Left renal pelvis (tissue), 4 donors: Measurements from ENCODE around the gene GPC6. TPM values are rescaled to one million over a fixed set of nuclear protein-coding genes. Genes with fewer than 3 reads are reported as not detected.

Experiments
- DNase-seq, 4 donors: peaks; one replicate each; pipeline ENCODE4 v3.0.0-alpha.2; 2013; ENCODE audit warnings: low read depth in 4 of 4, low spot score in 3 of 4
- polyA plus RNA-seq, 4 donors: library from polyadenylated mRNA; unstranded; fragments of 120-200 nt; gene quantifications; one replicate each; pipeline ENCODE4 v1.2.1, GENCODE V29; 2013; ENCODE audit not compliant: insufficient read length in 4 of 4

GPC6 gene
- polyA plus RNA-seq, 4 donors = 49.8 to 74.4 (median 65.2) TPM

DNA sequence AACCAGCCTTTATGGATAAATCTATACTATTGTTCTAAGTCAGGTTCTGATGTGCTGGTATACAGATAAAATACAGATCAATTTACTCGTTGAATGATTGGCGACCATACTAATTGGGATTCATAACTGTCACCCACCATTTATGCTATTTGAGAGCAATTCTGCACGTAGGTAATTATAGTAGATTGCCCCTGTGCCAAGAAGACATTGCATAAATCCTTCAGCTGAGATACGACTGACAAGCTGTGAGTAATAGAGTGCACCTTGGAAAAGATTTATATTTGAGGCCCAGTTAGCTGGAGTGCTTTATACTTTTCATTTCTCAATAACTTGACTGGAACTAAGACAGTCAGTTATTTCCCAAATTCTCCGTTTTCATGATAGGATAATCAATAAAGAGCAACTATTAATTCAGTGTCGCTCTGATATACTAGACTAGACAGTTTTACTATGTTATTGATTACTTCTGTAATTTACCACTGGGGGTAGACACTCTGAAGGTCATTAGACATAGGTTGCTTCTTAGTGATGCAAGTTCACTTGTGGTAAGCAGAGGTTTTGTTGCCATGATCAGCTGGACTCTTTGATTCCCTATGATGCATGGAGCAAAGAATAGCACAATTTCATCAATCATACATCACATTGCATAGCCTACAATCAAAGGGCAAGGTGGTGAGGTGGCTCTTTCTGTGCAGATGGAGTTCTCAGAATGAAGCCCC lies 536.3 kb downstream of the GPC6 start:
- no peak for DNase-seq

GRCh38 chr13:93765062-93765461 lies 538.5 kb downstream of the GPC6 start:
- no peak for DNase-seq

DNA sequence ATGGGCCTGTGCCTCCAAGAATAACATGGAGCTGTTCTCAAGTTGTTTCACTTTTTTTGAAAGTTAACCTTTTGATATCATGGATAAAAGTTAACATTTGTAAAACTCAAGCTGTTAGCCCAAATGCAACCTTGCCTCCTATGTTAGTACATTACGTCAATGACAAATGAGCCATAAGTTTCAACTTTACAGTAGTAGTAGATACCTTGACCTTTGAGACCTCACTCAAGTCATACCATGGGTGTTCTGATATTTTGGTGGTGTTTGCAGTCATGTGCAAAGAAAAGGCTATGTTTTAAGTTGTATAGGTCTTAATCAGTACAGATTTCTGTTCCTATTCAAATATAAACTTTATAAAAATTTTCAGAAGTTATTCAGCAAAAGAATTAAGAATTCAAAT lies 539.2 kb downstream of the GPC6 start:
- DNase-seq = no peak

DNA sequence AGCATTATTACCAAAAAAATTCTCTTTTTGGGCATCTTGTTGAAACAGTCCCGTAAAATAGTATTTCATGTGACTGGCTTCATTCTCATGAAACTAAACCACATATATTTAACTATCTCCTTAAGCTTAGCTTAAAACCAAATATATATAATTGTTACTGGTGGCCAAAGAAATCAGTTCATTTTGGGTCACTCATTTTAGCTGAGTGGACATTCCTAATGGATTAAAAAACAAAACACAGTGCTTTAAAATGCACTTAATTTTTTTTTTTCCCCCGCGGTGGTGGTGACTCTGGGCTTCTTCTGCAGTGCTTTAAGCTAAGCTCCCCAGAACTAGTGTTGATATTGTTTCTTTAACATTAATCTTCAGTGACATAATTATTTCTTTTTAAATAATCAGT lies 540.1 kb downstream of the GPC6 start:
- no peak for DNase-seq

DNA sequence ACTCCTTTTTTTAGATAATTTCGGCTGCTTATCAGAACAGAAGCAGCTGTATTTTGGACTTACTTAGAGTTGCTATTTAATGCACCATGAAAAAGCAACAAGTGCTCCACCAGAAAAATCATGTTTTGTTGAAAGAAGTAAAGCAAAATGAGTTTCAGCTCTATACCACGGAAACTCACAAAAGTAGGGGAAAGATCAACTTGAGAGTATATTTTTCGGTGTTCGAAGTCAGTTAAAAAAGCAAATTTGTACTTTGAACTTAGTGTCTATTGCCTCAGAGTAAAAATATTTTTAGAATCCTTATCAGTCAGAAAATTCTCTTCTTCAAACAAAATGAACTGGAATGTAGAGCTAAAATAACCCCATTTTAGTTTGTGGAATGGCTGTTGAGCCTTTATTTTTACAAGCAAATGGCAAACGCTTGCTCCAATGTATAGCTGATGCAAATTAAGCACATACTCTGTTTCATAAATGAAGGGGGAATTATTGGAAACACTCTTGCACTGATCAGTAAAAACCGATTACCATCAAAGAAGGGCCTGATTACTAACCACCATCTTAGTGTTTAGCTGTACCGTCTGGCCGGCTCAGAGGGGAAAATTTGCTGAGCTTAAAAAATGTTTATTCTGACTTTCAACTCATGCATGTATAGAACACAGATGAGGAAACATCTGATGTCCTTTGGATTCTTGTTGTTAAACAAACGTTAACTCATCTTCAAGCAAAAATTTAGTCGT lies 540.7 kb downstream of the GPC6 start:
- DNase-seq = no peak

DNA sequence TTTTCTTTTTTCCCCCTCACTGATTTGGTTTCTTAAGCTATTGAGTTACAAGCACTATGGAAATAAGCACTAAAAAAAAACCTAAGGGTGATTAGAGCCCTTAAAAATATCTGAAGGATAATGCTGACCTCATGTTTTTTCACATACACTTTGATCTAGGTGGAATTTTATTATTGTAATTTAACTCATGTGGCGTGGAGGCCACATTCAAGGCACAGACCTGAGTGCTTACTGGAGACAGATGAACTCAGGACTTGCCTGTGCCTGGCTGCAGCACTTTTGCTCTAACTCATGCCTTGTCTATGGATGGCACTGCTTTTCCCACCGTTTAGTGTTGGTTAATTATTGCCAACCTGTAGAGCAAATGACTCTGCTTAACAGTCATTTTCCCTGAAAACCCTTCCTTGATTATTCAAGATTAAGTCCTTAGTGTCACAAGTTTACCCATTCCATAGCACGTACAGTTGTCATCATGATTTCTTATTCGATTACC lies 541.4 kb downstream of the GPC6 start:
- no peak for DNase-seq

- DNase-seq = peak in 3 of 4 donors; percentile 22 to 44 (median 36)
Observed at GRCh38 chr13:93769101-93769500, 542.5 kb downstream of the GPC6 start.

GRCh38 chr13:93769607-93770006 lies 543.0 kb downstream of the GPC6 start:
- no peak for DNase-seq

GRCh38 chr13:93771227-93771626 lies 544.6 kb downstream of the GPC6 start:
- no peak for DNase-seq

- DNase-seq = no peak
Observed at GRCh38 chr13:93771782-93772181, 545.2 kb downstream of the GPC6 start.

- DNase-seq = no peak
Observed at GRCh38 chr13:93774506-93774905, 547.9 kb downstream of the GPC6 start.

GRCh38 chr13:93775027-93775426 lies 548.4 kb downstream of the GPC6 start:
- no peak for DNase-seq

GRCh38 chr13:93775507-93776108 lies 549.0 kb downstream of the GPC6 start:
- no peak for DNase-seq

- DNase-seq = no peak
Observed at GRCh38 chr13:93776936-93777335, 550.3 kb downstream of the GPC6 start.

- no peak for DNase-seq
Observed at GRCh38 chr13:93777504-93777903, 550.9 kb downstream of the GPC6 start.

- DNase-seq = no peak
Observed at GRCh38 chr13:93778548-93778947, 551.9 kb downstream of the GPC6 start.

DNA sequence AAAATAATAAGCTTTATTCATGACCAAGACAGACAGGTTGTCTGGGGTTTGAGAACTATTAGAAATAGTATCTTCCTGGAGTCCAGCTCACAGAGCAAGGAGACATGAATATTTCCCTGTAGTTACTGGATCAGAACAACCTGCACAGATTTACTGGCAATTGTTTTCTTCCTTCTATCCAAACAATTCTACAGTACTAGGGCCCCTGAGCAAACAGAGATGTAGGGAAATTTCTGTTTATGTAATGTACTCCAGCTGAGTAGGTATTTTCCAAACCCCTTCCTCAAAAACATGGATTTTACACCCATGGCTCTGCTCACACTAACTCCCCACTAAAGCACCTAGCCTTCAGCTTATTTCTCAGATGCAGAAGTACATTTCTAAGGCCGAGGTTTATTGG lies 557.6 kb downstream of the GPC6 start:
- no peak for DNase-seq

DNA sequence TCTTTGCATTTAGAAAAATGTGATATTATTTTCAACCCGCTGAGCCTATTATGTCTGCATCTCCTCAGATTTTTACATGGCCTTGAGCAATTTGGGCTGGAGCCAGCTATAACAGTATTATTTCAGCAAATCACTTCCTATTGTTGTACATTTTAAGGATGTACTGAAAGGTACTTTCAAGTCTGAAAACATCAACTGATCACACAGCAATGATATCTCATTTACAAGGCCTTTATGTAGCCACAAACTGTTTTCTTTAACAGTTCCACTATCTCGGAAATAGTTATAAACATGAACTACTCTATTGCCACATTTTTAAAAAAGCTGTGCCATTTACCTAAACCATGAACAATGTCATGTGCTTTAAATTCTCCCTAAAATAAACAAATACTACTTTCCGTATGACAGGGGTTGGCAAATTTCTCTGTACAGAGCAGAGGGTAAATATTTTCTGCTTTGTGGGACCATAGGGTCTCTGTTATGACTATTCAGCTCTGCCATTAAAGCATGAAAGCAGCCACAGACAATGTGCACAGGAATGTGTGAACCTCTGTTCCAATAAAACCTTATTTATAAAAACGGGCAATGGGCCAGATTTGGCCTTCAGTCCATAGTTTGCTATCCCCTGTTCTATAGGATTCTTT lies 560.4 kb downstream of the GPC6 start:
- DNase-seq = no peak

GRCh38 chr13:93788456-93788855 lies 561.8 kb downstream of the GPC6 start:
- no peak for DNase-seq

GRCh38 chr13:93789058-93789457 lies 562.5 kb downstream of the GPC6 start:
- no peak for DNase-seq

- no peak for DNase-seq
Observed at GRCh38 chr13:93794197-93794885, 567.7 kb downstream of the GPC6 start.
